Measurements from ENCODE around the gene SRRM2. TPM values are rescaled to one million over a fixed set of nuclear protein-coding genes. Genes with fewer than 3 reads are reported as not detected.

SRRM2 gene
- total and polyA plus RNA-seq, 9 of the 15 experiments (the other 6 are each of a cell fraction or from before 2014, with no cell fraction given): 26.7 to 563 (median 81.1) TPM

GRCh38 chr16:2777231-2777902 is 24.9 kb downstream of the SRRM2 start, which contains the start of gene ELOB (continued):
- TF ChIP-seq ZBTB40 (IDR thresholded peaks at IDR 0.05) (no peak), ZBTB40 (CRISPR knock-in tag; IDR thresholded peaks at IDR 0.05) (no peak), DEAF1 (CRISPR knock-in tag; IDR thresholded peaks at IDR 0.05) (0 out of 2 replicates have a peak, but pooled peaks have one; percentile 26), REST (IDR thresholded peaks at IDR 0.05; ENCODE audit: borderline replicate concordance) (peak; percentile 45; the same call in 1 of the 2 replicates), REST (CRISPR knock-in tag; IDR thresholded peaks at IDR 0.05; ENCODE audit: low read depth) (0 out of 2 replicates have a peak, but pooled peaks have one; percentile 52), HOXB6 (CRISPR knock-in tag; IDR thresholded peaks at IDR 0.05; ENCODE audit: borderline replicate concordance) (no peak), HIVEP1 (CRISPR knock-in tag; IDR thresholded peaks at IDR 0.05) (no peak)
